ENCODE data around the gene GRM1.

GRM1 gene

DNA sequence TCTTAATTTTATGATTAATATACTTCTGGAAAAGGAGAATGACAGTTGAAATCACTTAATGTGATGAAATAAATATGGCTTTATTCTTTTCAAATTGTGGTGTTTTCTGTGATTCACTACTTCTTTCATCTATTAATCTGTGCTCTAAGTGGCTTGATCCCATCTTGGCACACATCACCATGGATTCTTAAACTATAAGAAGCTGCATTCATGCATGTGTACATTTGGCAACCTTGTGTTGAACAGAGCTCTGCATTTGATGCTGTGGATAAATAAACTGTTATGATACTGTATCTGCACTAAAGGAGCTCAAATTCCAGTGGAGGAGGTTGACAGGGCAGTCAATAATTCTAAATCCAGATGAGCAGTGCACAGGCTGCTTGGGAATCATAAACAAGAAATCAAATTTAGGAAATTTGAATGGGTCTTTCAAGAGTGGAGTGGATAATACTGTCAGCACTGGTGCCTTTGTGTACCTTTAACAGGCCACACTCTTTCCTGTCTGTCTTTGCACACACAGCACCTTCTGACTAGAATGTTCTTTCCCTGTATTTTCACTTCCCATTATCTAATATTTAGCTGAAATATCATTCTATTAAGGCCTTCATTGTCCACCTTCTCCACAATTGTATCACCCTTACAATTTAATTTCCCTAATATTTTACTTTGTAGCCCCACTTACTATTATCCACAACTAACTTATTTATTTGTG is 252.9 kb downstream of the GRM1 start:
- no peak for DNase-seq

DNA sequence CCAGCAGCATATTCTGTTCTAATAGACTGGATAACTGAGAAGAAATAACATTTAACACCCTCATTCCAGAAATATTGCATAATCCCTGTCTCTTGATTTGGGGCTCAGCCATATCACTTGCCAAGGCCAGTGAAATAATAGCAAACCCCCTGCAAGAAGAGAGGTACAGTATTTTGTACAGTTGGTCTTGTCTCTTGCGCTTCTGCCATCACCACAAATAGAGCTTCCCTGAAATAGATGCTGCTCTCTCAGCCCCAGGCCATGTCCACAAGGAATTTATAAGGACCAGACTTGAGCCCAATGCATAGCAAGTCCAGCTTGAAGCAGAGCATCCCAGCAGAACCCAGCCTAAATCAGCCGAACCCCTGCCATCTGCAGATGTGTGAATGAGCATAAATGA is 254.0 kb downstream of the GRM1 start:
- no peak for DNase-seq

DNA sequence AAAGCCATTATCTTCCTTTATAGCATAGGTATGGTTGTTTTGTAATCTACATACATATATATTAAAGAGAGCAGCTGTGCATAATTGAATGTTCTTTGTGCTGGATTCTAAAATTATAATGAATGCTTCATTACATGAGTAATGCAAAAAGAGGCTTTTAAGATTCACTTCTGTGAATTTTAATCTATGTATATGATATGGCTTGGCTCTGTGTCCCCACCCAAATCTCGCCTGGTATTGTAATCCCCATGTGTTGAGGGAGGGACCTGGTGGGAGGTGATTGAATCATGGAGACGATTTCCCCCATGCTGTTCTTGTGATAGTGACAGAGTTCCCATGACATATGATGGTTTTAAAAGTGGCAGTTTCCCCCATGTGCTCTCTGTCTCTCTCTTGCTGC is 255.4 kb downstream of the GRM1 start:
- no peak for DNase-seq

DNA sequence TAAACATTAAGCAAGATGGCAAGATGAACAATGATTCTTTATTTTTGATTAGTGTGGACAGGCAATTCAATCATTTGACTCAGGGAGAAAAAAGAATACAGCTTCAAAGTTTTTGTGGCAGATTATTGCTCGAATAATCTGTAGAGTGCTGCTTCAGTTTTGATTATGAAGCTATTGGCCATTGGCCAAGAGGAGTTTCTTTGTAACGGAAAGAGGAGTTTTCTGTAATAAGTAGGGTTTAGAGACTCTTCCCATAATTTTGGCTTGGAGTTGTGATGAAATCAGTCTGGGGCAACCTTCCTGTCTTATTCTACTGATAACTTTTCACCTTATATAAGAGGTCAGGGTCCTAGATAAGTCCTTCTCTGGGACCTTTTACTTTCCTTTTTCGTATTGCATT is 258.1 kb downstream of the GRM1 start:
- no peak for DNase-seq

DNA sequence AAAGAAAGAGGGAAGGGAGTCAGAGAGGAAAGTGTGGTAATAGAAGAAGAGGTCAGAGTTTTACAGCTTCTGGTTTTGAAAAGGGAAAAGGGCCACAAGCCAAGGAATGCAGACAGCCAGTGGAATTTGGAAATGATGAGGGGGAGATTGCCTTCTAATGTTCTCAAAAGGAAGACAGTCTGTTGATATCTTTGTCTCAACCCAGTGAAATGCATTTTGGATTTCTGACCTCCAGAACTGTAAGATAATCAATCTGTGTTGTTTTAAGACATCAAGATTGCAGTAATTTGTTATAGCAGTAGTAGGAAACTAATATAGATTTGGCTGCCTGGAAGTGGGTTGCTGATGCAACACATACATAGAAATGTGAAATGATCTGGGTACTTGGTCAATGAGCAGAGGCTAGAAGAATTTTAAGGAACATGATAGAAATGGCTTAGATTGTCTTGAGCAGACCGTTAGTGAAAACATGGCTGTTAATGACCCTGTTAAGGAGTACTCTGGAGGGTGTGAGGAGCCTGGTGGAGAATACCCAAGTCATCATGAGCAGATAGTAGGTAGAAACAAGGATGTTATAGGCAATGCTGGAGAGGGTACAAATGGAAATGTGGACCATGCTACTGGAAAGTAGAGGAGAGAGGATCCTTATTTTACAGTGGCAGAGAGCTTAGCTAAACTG is 259.0 kb downstream of the GRM1 start:
- DNase-seq, result no peak

DNA sequence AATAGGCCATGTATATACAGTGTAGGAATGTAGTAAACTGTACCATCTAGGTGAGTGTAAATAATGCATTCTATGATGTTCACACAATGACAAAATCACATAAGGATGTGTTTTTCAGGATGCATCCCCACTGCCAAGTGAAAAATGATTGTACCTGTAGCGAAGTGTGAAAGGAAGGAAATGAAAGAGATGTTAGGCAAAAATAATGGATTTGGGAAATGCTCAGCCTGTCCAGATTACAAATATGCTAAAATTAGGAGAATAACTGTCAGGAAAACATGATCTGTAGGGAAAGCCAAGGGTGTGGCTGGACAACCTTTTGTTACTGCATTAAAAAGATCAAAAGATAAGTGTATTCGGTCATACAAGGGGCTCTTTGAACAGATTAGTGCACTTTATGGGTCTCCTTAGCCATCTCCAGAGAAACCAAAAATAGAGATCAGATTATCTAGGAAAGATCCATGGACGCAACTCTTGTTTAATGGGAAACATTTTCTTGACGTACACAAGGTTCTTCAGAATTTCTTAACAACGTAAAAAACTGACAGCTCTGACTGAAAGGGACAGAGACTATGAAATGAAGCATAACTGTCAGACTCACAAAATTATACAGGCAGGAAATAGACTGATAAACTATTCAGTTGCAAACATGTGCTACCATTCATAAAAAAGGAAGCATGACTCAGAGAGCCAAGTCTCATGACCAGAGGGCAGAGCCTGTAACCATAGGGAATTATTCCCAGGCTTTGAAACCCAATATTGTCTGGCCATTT is 261.1 kb downstream of the GRM1 start:
- no peak for DNase-seq

DNA sequence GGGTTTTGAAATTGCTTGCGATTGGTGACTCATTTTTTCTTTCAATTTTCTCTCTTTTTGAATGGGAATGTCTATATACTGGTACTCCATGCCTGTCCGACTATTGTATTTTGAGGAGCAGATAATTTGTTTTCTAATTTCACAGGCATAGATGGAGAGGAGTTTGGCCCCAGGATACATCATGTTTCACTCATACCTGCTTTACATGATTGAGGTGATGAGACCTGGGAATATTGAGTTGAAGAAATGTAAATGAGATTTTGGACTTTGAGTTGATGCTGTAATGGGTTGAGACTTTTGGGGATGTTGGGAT is 261.7 kb downstream of the GRM1 start:
- no peak for DNase-seq

DNA sequence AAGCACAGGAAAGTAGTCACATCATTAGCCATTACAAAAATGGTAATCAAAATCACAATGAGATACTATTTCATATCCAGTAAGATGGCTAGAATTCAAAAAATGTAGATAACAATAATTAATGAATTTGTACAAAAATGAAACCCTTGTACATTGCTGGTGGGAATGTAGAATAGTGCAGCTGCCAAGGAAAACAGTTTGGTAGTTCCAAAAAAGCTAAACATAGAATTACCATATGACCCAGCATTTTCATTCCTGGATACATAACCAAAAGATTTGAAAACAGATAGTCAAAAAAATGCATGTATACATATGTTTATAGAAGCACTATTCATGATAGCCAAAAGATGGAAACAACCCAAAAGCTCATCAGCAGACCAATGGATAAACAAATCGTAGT is 263.6 kb downstream of the GRM1 start:
- DNase-seq, result no peak

DNA sequence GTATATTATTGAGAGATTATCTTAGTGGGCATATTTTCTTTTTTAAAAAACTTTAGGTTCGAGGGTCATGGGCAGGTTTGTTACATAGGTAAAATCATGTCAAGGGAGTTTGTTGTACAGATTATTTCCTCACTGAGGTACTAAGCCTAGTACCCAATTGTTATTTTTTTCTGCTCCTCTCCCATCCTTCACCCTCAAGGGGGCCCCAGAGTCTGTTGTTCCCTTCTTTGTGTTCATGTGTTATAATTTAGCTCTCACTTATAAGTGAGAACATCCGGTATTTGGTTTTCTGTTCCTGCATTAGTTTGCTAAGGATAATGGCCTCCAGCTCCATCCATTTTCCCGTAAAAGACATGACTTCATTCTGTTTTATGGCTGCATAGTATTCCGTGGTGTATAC is 266.8 kb downstream of the GRM1 start:
- DNase-seq, result no peak

DNA sequence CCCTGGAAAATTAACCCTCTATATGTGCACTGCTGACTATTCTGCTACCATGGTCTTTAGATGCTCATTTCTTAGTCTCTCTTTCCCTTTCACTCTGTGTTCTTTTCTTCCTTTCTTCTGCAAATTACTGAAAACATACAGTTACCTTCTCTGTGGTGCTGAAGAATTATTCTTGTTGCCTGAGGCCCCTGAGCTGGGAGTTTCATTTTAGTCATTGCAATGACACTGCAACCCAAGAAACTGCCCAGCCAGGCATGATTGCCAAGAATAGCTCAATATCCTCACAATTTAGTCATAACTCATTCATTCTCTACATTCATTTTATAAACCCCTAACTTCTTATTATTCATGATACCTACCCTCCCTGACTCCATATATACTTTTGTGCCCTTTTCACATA is 269.0 kb downstream of the GRM1 start:
- no peak for DNase-seq

DNA sequence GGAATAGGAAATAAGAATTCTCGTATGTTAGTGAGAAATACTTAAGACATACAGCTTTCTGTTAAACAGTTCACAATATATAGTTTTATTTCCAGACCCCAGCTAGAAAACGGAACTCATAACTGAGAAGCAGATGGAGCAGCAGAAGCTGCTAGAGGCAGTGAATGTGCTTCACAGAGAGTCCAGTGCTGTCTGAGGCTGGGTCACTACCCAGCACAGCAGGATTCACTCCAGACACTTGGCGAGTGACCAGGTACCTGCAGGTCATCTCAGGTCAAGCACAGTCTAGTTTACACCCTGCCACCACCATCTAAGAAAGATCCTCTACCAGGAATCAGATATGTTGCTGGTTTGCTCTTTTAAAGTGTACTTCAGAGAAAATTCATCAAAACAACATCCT is 271.7 kb downstream of the GRM1 start:
- DNase-seq, result no peak

DNA sequence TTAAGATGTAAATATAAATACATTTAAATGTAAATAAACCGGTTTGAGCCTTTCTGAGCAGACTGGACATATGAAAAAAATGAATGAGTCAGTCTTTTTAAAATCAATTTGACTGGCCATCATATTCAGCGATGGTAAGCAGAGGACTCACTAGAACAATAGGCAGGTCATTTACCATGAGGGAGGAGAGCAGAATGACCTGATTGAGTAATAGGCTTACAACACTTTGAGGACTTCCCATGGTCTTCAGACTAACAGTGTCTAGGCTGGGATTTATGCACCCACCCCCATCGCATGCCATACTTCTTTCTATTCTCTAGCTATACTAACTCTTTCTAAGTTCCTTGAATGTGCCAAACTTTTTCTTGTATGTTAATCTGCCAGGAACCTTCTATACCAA is 272.9 kb downstream of the GRM1 start:
- DNase-seq, result no peak

DNA sequence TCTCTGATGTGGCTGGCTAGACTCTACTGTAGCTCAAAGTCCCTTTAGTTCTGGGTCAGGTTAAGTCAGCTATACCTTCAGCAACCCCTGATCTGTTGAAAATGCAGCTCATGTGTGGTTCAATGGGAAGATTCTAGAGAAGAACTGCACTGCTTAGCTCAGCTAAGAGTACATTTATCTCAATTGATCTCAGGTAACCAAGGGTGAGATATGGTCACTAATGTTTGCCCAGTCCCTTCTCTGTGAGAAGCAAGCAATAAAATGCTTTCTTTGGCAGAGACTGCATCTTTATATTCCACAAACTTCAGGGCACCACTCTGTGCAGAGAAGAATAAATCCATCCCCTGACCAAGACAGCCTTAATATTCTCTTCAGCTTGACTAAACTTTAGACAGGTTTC is 274.1 kb downstream of the GRM1 start:
- DNase-seq, result no peak

DNA sequence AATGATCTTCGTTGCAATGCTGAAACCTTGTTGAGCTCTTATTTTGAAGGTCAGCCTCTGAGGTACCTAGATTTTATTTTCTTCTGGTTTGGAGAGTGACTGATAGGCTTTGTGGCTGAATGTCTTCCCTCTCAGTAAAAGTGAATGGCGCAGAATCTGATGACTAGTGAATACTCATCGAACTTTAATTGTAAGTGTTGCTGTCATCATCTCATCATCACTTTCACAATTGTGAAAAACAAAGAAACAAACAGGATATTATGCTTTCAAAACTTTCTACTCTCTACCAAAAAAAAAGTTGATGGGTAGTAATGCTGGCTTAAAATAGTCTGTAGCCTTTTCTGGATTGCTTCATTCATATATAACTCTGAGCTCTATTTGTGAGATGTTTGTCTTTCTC is 275.3 kb downstream of the GRM1 start:
- DNase-seq, result no peak

DNA sequence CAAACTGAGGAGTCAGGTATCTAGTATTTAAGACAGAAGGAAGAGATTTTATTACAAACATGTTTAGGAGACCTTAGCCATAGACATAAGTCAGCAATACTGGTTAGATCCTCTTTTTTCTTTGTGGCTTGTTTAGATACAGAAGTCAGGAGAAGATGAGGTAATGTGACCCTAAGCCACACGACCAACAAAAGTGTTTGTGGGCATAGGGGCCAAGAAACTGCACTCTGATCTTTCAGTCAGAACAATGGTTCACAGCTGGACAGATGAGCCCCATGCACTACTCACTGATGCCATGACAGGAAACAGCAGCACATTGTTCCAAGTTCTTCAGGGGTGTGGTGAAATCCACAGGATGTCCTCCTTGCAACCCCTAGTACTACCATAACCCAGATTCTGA is 276.2 kb downstream of the GRM1 start:
- no peak for DNase-seq

DNA sequence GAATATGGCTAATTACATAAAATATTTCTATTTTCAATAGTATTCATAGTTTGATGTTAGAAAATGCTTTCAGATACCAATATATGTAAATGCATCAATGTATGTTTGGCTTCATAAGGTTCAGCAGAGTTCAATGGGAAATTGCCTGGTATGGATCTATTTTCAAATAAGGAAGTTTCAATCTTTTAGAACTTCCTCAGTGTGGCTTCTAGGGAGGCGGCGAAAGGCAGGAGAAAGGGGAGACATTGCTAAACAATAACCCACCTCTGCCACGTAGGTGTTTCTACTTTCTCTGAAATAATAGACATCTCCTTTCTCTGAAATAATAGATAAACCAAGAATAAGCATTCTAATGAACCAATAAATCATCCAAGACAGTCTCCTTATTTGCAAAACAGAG is 277.1 kb downstream of the GRM1 start:
- no peak for DNase-seq

DNA sequence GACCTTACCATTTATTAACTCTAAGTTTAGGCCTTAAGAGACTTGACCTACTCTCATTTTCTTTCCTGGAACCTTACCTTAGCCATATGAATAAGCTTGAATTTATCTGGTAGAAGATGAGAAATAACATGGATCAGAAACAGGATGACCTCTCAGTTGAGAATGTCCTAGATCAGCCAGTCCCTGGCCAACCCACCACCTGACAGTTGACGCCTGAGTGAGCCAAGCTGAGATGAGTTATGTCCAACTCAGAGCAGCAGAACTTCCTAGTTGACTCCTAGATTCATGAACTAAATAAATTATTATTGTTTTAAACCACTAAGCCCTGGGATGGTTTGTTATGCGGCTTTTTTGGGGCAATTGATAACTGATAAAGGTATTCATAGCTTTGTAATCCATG is 281.8 kb downstream of the GRM1 start:
- no peak for DNase-seq

DNA sequence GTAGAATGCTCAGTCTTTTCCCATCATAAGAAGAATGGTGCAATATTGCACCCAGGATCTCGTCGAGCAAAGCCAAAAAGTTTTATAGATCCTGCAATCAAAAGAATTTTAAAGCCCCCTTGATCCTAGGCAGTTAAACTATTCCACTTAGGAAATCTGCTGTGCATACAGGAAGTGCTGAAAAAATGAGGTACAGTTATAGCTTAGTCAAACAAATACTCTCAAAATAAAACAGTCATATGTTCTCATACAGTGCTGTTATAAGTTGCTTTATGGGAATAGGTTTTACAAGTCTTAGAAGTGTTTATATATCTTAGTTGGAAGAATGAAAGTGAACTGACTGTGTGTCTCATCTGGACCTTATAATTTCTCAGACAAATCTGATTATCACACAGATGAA is 282.2 kb downstream of the GRM1 start:
- DNase-seq, result no peak

DNA sequence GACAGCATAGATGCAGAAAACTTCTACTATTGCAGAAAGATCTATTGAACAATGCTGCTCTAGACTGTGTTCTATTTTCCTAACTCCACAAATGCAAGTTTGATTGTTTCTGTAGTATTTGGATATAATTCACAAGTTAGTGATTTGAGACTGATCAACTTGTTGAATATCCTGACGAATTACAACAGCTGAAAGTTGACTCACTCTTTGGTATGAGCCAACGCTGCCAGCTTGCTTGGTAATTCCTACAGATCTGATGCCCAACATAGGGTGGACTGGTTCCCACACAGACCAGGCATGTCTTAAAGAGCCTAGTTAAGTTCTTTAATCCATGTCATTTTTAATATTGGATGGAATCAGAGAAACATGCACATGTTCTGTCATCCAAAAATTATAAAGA is 283.7 kb downstream of the GRM1 start:
- DNase-seq, result no peak

DNA sequence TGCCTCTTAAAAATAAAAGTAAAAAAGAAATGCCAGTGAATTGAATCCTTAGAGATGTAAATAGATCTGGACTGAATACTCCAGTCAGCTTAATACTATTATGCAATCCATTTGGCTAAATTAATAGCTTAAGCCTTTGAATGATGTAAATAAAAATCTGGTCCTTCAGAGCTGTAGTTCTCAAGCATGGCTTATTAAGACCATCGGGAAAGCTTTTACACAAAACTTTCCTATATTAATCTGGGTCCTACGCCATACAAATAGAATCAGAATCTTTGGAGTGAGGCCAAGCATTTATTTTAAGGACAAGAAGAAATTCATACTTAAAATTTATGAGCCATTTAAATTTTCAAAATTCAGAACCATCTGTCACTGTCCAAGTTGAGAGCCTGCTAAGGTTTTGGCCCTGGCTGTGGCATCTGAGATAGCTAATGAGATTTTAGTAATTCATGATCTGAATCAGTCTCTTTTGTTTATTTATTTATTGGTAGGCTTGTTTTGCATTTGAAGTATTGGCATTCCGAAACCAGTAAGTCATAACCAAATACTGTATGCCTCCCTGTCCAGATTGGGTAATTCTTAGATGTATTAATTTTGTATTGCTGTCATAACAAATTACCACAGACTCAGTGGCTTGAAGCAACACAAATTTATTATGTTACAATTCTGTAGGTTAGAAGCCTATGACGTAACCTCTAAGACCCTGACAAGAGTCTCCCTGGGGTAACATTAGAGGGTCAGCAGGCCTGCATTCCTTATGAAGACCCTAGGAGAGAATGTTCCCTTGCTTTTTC is 286.7 kb downstream of the GRM1 start:
- no peak for DNase-seq

DNA sequence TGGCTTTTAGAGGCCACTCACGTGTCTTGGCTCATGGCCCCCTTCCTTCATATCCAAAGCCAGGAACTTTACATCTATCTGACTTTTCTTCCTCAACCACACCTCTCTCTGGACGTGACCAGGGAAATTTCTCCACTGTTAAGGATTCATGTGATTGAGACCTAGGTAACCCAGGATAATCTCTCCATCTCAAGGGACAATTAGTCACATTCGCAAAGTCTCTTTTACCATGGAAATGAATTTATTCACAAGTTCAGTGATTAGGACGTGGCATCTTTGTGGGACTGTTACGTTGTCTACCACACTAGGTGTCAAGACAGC is 287.3 kb downstream of the GRM1 start:
- no peak for DNase-seq

DNA sequence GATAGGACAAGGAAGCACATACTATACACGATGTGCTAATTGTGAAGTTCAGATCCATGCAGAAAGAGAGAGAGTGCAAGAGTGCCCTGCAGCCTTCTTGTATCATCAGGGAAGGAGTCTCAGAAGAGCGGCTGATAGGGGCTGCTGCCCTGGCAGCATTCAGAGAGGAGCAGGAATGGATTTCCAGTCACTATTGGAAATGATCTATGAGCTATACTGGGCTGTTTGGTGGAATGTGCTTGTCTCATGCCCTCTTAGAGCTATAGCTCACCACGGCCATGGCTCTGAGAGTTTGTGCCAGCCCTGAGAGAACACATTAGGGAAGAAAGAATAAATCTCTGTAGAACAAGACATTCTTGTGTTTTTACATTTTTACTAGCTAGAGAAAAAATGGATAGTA is 302.2 kb downstream of the GRM1 start:
- DNase-seq, result no peak

DNA sequence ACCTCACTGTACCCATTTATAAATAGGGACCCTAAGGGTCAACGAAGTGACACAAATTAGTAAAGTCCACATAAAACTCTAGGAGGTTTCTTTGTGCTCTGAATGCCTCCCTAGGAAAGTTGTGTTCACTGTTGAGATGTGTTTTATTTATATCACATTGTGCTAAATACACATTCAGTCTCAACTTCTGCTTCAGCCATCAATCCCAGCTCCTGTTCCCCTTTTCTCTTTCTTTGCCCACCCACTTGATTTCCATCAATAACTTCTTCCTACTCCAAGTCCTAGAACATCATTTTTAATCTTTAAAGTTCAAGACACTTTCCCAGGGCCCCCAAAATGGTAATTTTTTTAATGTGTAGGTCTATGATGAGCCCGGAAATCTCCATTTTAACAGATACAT is 306.5 kb downstream of the GRM1 start:
- no peak for DNase-seq

DNA sequence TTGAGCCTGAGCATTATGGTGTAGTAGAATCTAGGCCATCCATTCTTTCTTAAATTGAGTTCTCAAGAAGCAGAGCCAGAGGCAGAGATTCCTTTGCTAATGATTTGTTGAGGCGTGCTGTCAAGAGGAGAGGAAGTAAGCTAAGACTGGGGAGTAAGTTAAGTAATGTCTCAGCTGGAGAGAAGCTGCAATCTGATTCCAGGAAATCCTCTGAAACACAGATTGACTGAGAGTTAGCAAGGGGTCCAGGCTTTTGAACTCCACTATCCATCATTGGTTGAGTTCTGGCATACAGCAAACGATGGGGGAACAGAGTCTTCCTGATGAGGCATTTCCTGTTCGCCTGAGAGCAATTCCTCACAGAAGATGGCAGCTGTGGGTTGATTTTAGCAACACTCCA is 307.3 kb downstream of the GRM1 start:
- no peak for DNase-seq

Data from NCI-H446 treated with DMSO at 0.1 percent for 48 hours (cell line).